Measurements from ENCODE around the gene TOR2A.

DNA sequence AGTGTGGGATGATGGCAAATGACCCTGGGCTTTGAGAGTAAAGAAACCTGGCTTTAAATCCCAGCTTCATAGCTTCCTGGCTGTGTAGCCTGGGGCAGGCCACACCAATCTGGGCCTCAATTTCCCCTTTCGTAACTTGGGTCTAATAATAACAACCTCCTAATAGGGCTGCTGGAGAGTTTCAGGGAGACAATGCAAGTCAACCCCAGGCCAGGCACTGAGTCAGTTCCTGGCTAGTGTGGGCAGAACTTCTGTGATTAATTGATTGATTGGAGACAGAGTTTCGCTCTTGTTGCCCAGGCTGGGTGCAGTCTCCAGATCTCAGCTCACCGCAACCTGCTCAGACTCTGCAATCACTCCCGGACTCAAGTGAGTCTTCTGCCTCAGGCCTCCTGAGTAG is 46.7 kb upstream of the TOR2A start:
- TF ChIP-seq EZH2 (IDR thresholded peaks at IDR 0.05) (no peak), EZH2phosphoT487 (IDR thresholded peaks at IDR 0.05) (no peak)
- TF ChIP-seq, protein P1, sequence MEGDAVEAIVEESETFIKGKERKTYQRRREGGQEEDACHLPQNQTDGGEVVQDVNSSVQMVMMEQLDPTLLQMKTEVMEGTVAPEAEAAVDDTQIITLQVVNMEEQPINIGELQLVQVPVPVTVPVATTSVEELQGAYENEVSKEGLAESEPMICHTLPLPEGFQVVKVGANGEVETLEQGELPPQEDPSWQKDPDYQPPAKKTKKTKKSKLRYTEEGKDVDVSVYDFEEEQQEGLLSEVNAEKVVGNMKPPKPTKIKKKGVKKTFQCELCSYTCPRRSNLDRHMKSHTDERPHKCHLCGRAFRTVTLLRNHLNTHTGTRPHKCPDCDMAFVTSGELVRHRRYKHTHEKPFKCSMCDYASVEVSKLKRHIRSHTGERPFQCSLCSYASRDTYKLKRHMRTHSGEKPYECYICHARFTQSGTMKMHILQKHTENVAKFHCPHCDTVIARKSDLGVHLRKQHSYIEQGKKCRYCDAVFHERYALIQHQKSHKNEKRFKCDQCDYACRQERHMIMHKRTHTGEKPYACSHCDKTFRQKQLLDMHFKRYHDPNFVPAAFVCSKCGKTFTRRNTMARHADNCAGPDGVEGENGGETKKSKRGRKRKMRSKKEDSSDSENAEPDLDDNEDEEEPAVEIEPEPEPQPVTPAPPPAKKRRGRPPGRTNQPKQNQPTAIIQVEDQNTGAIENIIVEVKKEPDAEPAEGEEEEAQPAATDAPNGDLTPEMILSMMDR (IDR thresholded peaks at IDR 0.05): no peak

Measured in neural progenitor cell (in vitro differentiated cells).